GM19372 (cell line): ENCODE data around the gene ANKRD53.
"Not testable (repeated sequence)": the region's sequence is repeated elsewhere in the genome, so short reads cannot be mapped to it uniquely, and the experiment has no call there.

Source experiments
- ATAC-seq: cut with Tn5 transposase; IDR thresholded peaks from one replicate; pipeline ENCODE4 v1.9.1; 2021; ENCODE audit warnings: mild to moderate bottlenecking, low read depth, moderate library complexity; ENCODE audit not compliant: unreplicated experiment

Gene ANKRD53

DNA sequence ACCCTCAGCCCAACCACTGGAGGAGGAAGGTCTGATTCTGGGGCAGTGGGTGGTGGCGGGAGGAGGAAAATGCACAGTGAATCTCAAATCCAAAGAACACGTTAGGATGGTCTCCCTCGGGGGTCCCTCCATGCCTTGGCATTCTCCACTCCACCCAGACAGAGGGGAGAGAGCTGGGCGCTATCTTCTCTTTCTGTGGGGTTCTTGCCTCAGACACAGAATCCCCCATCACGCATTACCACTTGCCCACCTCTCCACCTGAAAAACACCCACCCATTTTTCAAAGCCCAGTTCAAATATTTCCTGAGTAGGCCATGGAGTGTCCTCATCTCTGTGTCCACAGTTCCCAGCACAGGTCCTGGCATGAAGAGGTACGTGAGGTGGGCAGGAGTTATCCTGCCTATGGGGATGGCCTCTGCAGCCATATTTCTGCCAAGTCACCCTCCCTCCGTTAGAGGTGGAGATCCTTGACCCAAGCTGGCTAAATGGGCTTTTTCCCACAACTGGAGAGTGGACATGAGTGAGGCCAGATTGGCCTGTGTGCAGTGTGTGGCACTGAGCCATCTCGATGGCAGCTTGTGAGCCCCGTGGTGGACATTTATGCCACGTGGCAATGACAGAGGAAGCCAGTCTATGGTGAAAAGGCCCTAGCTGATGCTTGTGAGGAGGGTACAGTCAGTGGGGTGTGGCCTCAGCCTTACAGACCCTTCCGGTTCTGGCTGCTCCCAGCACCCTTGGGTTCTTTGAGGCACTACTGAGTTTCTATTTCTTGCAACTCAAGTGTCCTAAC, 25.7 kb downstream of the ANKRD53 start:
- ATAC-seq: no peak

DNA sequence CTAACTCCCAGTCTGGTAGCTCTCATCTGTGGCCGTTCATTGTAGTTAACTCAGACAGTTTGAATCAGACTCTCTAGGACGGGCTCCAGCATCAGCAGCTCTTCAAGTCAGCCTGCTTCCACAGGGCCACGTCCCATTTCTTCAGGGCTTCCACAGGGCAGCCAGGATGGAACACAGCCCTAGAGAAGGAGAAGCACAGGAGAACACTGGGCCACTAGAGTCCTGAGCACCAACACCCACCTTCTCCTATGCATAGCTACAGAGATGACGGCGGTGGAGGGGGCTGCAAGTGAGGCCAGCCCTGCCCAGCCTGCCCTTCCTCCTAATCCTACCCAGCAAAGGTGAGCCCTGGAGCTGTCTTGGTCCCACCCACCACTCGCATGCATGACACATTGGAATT, 26.4 kb downstream of the ANKRD53 start:
- ATAC-seq: no peak

- ATAC-seq: no peak
Observed at GRCh38 chr2:71005271-71006202, 27.1 kb downstream of the ANKRD53 start.

DNA sequence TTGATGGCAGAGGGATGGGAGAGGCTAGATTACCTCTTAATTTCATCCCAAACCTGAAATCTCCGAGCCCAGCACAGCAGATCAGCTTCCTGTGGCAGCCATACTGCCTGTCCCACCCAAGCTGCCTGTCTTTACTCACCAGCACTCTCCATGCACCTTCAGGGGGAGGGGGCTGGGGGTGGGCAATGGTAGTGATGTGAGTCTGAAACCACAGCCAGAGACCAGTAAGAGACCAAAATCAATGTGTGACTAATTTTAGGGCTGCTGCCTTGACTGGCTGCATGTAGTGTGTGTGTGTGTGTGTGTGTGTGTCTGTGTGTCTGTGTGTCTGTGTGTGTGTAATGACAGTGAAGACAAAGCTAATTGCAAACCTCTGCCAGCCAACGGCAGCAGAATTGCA, 27.9 kb downstream of the ANKRD53 start:
- ATAC-seq: no peak

- no peak for ATAC-seq
Observed at GRCh38 chr2:71006955-71007799, 28.7 kb downstream of the ANKRD53 start.

DNA sequence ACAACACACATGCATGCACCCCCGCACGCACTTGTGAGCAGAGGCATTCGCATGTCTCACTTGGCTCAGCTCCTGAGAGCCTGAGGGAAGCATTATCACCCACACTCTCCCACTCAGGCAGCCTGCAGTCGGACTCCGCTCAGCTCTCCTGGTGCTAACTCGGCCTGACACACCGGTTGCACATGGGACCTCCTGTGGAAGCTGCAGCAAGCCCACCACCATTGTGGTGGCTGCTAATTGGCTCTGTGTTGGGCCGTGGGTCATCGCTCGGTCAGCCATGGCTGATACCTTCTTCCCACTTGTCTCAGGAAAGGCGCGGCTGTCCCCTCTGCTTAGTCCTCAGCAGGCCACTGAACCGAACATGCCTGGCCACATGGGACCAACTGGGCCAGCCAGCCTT, 29.9 kb downstream of the ANKRD53 start:
- ATAC-seq: no peak

DNA sequence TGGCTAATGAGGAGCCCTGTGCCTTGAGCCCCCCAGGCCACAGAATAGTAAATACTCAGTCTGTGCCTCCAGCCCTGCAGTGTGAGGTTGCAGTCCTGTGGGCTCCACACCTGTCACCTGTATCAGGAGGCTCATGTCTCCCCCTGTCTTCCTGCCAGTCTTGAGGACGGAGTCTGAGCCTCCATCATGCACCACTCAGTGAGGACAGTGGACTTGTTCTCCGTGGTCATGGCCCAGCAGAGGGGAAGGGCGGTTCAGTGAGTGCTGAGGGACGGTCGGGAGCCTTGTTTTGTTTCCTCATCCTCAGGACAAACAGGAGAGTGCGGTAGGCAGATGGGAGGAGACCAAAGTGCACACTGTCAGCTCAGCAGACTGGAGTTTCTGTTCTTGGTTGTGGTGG, 33.4 kb downstream of the ANKRD53 start:
- ATAC-seq: not testable (repeated sequence)

GRCh38 chr2:71018625-71019024, 40.2 kb downstream of the ANKRD53 start:
- no peak for ATAC-seq

DNA sequence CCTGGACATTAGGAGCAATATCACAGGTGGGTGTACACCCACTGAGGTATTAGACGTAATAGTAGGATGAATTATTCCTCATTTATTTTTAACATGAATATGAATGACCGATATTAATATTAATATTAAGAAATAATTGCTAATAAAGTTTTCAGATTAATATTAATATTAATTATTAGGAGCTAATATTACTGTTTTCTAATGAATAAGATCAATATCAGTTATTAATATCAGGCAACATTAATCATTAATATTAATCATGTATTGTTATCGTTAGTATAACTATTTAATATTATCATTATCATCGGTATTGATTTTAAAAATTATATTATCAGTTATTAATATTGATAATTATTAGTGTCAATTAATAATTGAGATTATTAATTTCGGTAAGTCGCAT, 41.6 kb downstream of the ANKRD53 start:
- ATAC-seq: not testable (repeated sequence)

DNA sequence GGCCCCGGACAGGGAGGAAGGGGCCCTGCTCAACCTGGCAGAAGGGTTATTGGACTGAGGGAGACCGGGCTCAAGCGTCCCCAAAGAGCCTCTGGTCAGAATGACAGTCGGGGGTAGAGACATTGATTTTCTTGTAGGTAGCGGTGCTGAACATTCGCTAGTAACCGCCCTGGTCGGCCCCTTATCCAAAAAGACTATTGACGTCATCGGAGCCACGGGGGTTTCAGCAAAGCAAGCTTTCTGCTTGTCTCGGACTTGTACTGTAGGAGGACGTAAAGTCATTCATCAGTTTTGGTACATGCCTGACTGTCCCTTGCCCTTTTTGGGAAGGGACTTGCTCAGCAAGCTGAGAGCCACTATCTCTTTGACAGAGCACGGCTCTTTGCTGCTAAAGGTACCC, 43.0 kb downstream of the ANKRD53 start:
- not testable (repeated sequence) for ATAC-seq

DNA sequence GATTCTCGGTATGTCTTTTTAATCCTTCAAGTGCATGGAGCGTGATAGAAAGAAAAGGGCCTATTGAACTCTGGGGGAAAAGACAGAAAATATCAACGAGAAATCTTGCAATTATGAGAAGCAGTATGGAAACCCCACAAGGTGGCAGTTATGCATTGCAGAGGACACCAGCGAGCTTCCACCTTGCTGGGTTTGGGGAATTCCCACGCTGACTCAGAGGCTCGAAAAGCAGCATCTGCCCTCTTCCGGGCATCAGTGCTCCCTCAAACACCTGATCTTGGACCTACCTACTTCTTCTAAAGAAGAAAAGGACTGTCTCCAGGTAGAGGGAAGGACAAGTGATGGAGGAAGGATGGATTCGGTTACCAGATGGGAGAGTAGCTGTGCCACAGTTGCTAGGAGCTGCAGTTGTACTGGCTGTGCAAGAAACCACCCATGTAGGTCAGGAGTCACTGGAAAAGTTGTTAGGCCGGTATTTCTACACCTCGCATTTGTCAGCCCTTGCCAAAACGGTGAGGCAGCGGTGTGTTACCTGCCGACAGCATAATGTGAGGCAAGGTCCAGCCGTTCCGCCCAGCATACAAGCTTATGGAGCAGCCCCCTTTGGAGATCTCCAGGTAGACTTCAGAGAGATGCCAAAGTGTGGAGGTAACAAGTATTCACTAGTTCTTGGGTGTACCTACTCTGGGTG, 45.3 kb downstream of the ANKRD53 start:
- not testable (repeated sequence) for ATAC-seq
